ENCODE measurements around the gene OR5C1. TPM values are rescaled to one million over a fixed set of nuclear protein-coding genes. Genes with fewer than 3 reads are reported as not detected.

OR5C1 gene
- total RNA-seq, 1 experiment from 2014 or later = not detected

DNA sequence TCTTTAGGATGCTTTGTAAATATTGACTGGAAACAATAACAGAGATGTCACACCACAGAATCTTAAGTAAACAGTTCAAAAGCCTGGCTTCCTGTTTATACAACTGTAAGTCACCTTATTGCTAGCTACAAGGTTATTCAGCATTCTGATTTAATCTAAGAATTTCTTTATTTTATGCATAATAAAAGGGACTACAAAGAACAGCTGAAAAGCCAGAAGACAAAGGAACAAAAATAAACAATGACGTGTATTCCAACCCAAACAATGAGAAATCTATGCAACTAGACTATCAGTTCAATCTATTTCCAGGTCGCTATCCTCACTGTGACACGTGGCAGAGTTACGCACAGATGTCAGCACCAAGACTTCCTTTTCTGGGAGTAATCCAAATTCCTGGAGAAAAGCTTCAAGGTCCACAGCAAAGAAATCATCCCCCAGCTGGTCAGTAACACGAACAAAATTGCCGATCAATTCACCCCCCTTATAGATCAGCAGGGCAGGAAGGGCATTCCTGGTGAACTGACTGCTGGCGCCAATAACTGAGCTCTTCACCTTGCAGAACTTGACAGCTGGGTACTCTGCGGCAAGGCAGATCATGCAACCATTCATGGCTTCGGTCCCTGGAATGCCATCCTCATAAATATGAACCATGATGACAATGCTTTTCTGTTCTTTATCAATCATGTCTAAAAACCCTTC lies 31.2 kb downstream of the OR5C1 start:
- no peaks in the 10 kb centered on the region for H3F3A ChIP-seq (ENCODE audit: insufficient read depth, low read depth)
- DNase-seq = no peak
- H3K4me2 ChIP-seq = no peak overlapping the region
- no peaks in the 10 kb centered on the region for H3K9me3 ChIP-seq (ENCODE audit: insufficient read depth, low read depth)
- intact Hi-C loops (cut with micrococcal nuclease; ENCODE audit: unreplicated experiment) = loop anchor here (10.0 kb wide), 2 partner anchors 535 to 1275 kb away; partner anchors contain the start of gene CRB2
- no peaks in the 10 kb centered on the region for H3K9me2 ChIP-seq (ENCODE audit: insufficient read depth)
- H3K79me2 ChIP-seq (ENCODE audit: low read depth) = no peaks in the 10 kb centered on the region; the same call in 1 of the 2 replicates
- H3K27me3 ChIP-seq (ENCODE audit: insufficient read depth, low read depth) = no peaks in the 10 kb centered on the region
- H3K36me3 ChIP-seq (ENCODE audit: low read depth) = peaks cover 10% of the 10 kb centered on the region
- BruUV-seq (replicated peaks) = no TSS peak
- no peaks in the 10 kb centered on the region for H4K20me1 ChIP-seq (ENCODE audit: insufficient read depth)
- no peaks in the 10 kb centered on the region for H3K4me1 ChIP-seq (replicated peaks; ENCODE audit: insufficient read depth)
- H2AFZ ChIP-seq = no peak overlapping the region
- ChIA-PET POLR2A (ENCODE audit: unreplicated experiment) (no interaction called here), CTCF (no interaction called here)
- H3K4me3 ChIP-seq = no peak overlapping the region
- TF ChIP-seq, protein P1, sequence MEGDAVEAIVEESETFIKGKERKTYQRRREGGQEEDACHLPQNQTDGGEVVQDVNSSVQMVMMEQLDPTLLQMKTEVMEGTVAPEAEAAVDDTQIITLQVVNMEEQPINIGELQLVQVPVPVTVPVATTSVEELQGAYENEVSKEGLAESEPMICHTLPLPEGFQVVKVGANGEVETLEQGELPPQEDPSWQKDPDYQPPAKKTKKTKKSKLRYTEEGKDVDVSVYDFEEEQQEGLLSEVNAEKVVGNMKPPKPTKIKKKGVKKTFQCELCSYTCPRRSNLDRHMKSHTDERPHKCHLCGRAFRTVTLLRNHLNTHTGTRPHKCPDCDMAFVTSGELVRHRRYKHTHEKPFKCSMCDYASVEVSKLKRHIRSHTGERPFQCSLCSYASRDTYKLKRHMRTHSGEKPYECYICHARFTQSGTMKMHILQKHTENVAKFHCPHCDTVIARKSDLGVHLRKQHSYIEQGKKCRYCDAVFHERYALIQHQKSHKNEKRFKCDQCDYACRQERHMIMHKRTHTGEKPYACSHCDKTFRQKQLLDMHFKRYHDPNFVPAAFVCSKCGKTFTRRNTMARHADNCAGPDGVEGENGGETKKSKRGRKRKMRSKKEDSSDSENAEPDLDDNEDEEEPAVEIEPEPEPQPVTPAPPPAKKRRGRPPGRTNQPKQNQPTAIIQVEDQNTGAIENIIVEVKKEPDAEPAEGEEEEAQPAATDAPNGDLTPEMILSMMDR (conservative IDR thresholded peaks at IDR 0.05) = no peak
- TF ChIP-seq EZH2 (IDR thresholded peaks at IDR 0.05; ENCODE audit: low read depth) = no peak
- no peak overlapping the region for H3K27ac ChIP-seq

DNA sequence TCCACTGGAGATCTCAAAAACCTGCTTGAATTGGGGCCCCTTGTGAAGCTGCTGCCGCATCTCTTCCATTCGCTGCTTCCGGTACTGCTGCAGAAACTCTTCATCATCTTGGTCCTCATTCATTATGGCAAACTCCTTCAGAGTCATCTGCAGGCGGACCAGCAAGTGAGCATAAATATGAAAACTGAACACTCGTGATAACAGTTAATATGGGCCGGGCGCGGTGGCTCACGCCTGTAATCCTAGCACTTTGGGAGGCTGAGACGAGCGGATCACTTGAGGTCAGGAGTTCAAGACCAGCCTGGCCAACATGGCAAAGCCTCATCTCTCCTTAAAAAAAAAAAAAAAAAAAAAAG lies 31.7 kb downstream of the OR5C1 start:
- Histone ChIP-seq H3K4me1 (replicated peaks; ENCODE audit: insufficient read depth) (no peaks in the 10 kb centered on the region), H3K9me2 (ENCODE audit: insufficient read depth) (no peaks in the 10 kb centered on the region), H2AFZ (no peak overlapping the region), H3K9me3 (ENCODE audit: insufficient read depth, low read depth) (no peaks in the 10 kb centered on the region), H3F3A (ENCODE audit: insufficient read depth, low read depth) (no peaks in the 10 kb centered on the region), H3K27ac (no peak overlapping the region), H3K4me3 (no peak overlapping the region), H3K4me2 (no peak overlapping the region), H3K27me3 (ENCODE audit: insufficient read depth, low read depth) (no peaks in the 10 kb centered on the region), H3K79me2 (ENCODE audit: low read depth) (peaks cover under 1% of the 10 kb centered on the region; the same call in 1 of the 2 replicates), H3K36me3 (ENCODE audit: low read depth) (peaks cover 10% of the 10 kb centered on the region), H4K20me1 (ENCODE audit: insufficient read depth) (no peaks in the 10 kb centered on the region)
- CTCF ChIA-PET = no interaction called here
- TF ChIP-seq, protein P1 (conservative IDR thresholded peaks at IDR 0.05) = no peak
- TF ChIP-seq EZH2 (IDR thresholded peaks at IDR 0.05; ENCODE audit: low read depth) = no peak
- DNase-seq = no peak
- no TSS peak for BruUV-seq (replicated peaks)
- intact Hi-C loops (cut with micrococcal nuclease; ENCODE audit: unreplicated experiment) = loop anchor here (10.0 kb wide), 1 partner anchor 534 kb away; the partner anchor contains the start of gene CRB2
- POLR2A ChIA-PET (ENCODE audit: unreplicated experiment) = interaction anchor here (0.7 kb wide), 1 partner anchor 171 kb away, joined by 5 read pairs; no protein-coding TSS in a partner anchor

DNA sequence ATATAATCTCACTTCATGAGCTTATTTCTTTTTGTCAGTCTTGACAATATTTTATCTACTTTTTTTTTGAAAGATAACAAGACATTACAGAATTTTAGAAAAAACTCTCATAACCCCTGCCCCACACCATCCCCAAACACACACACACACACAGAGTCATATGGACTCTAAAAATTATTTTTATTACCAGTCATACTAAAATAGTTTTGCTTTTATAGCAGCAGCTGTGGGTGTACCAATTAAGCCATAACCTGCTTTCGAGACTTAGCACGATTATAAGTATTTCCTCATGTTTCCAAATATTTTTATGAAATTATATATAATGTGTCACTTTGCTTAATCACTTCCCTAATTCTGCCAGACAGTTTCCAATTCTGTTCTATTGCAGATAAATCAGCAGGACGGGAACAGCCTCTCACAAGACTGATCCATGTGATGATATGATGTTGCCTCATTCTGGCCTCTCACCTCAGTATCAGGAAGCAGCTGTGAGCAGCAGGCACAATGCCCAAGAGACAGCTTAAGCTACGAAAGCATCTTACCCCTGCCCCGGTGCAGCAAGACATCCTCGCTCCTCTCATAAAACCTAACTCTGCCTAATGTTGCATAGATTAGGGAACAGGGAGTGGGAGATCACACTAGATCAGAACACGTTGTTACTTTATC lies 32.7 kb downstream of the OR5C1 start:
- H3K4me3 ChIP-seq = no peak overlapping the region
- H3K36me3 ChIP-seq (ENCODE audit: low read depth) = peaks cover 17% of the 10 kb centered on the region
- H3K4me1 ChIP-seq (replicated peaks; ENCODE audit: insufficient read depth) = peaks cover under 1% of the 10 kb centered on the region; the same call in 1 of the 2 replicates
- no TSS peak for BruUV-seq (replicated peaks)
- H4K20me1 ChIP-seq (ENCODE audit: insufficient read depth) = no peaks in the 10 kb centered on the region
- no peak overlapping the region for H3K4me2 ChIP-seq
- intact Hi-C loops (cut with micrococcal nuclease; ENCODE audit: unreplicated experiment) = loop anchor here (10.0 kb wide), 1 partner anchor 533 kb away; the partner anchor contains the start of gene CRB2
- ChIA-PET CTCF (interaction anchor here (0.7 kb wide), 2 partner anchors 554 to 1304 kb away, joined by 4 read pairs; no protein-coding TSS in a partner anchor), POLR2A (ENCODE audit: unreplicated experiment) (interaction anchor here (0.7 kb wide), 1 partner anchor 170 kb away, joined by 5 read pairs; no protein-coding TSS in a partner anchor)
- TF ChIP-seq, protein P1 (conservative IDR thresholded peaks at IDR 0.05) = no peak
- no peak for TF ChIP-seq EZH2 (IDR thresholded peaks at IDR 0.05; ENCODE audit: low read depth)
- peaks cover 8% of the 10 kb centered on the region for H3K79me2 ChIP-seq (ENCODE audit: low read depth)
- no peaks in the 10 kb centered on the region for H3K9me3 ChIP-seq (ENCODE audit: insufficient read depth, low read depth)
- no peaks in the 10 kb centered on the region for H3F3A ChIP-seq (ENCODE audit: insufficient read depth, low read depth)
- H3K9me2 ChIP-seq (ENCODE audit: insufficient read depth) = no peaks in the 10 kb centered on the region
- H3K27me3 ChIP-seq (ENCODE audit: insufficient read depth, low read depth) = no peaks in the 10 kb centered on the region
- H3K27ac ChIP-seq = no peak overlapping the region
- DNase-seq = no peak
- no peak overlapping the region for H2AFZ ChIP-seq
